ENCODE results near the gene ITPR1.

GRCh38 chr3:4862973-4863372 is 369.8 kb downstream of the ITPR1 start:
- no peak for TF ChIP-seq CTCF (conservative IDR thresholded peaks at IDR 0.05; ENCODE audit: low read depth, low read length)
- no peak for TF ChIP-seq EZH2 (IDR thresholded peaks at IDR 0.05; ENCODE audit: low read length, unreplicated experiment)
- TF ChIP-seq EZH2phosphoT487 (IDR thresholded peaks at IDR 0.05; ENCODE audit: borderline replicate concordance, low read length) = no peak
